H9 (cell line): ENCODE data around the gene ASXL3. TPM values are rescaled to one million over a fixed set of nuclear protein-coding genes. Genes with fewer than 3 reads are reported as not detected.

ENCODE experiments used
- DNase-seq: peaks from one replicate; pipeline ENCODE4 v3.0.0-alpha.2; 2017
- H2AFZ ChIP-seq: one replicate; pipeline ENCODE4 v1.6.1; 2013; ENCODE audit warnings: mild to moderate bottlenecking, low read length, control low read depth, moderate library complexity
- H2AK5ac ChIP-seq: 2 replicates; pipeline ENCODE4 v1.6.1; 2013; ENCODE audit warnings: low read length, control low read depth, mixed read lengths; ENCODE audit not compliant: insufficient read length
- H2BK120ac ChIP-seq: one replicate; pipeline ENCODE4 v1.6.1; 2013; ENCODE audit warnings: low read depth, mild to moderate bottlenecking, low read length, control low read depth, inconsistent platforms; ENCODE audit not compliant: poor library complexity, severe bottlenecking
- H2BK12ac ChIP-seq: 2 replicates; pipeline ENCODE4 v1.6.1; 2013; ENCODE audit warnings: low read length, control low read depth, mixed read lengths, low read depth; ENCODE audit not compliant: insufficient read length
- H2BK15ac ChIP-seq: 2 replicates; pipeline ENCODE4 v1.6.1; 2013; ENCODE audit warnings: low read depth, low read length, control low read depth
- H2BK20ac ChIP-seq: one replicate; pipeline ENCODE4 v1.6.1; 2013; ENCODE audit warnings: low read depth, mild to moderate bottlenecking, low read length, control low read depth, inconsistent platforms; ENCODE audit not compliant: poor library complexity, severe bottlenecking
- H2BK5ac ChIP-seq: 2 replicates; pipeline ENCODE4 v1.6.1; 2013; ENCODE audit warnings: low read length, control low read depth, mixed read lengths; ENCODE audit not compliant: insufficient read length
- H3K14ac ChIP-seq: 2 replicates; pipeline ENCODE4 v1.6.1; 2013; ENCODE audit warnings: low read length, control low read depth; ENCODE audit not compliant: insufficient read depth
- H3K18ac ChIP-seq: 2 replicates; pipeline ENCODE4 v1.6.1; 2013; ENCODE audit warnings: low read depth, mild to moderate bottlenecking, mixed read lengths, low read length, control low read depth; ENCODE audit not compliant: insufficient read length
- H3K23ac ChIP-seq: 2 replicates; pipeline ENCODE4 v1.6.1; 2013; ENCODE audit warnings: low read length, control low read depth, mixed read lengths, low read depth; ENCODE audit not compliant: insufficient read length
- H3K23me2 ChIP-seq: 2 replicates; pipeline ENCODE4 v1.6.1; 2013; ENCODE audit warnings: low read depth, mild to moderate bottlenecking, mixed read lengths, low read length, control low read depth; ENCODE audit not compliant: insufficient read length, poor library complexity, severe bottlenecking
- H3K27ac ChIP-seq: 2 replicates; pipeline ENCODE4 v1.5.1; 2013; ENCODE audit warnings: low read length, control low read depth, mixed read lengths, low read depth; ENCODE audit not compliant: insufficient read length
- H3K27me3 ChIP-seq: 2 replicates; pipeline ENCODE4 v1.6.1; 2013; ENCODE audit warnings: low read length, control low read depth, inconsistent platforms; ENCODE audit not compliant: insufficient read depth
- H3K4ac ChIP-seq: 2 replicates; pipeline ENCODE4 v1.6.1; 2013; ENCODE audit warnings: low read depth, mild to moderate bottlenecking, control low read depth, inconsistent platforms, low read length, moderate library complexity
- H3K4me1 ChIP-seq: 2 replicates; pipeline ENCODE4 v1.6.1; 2013; ENCODE audit warnings: low read length, control low read depth, inconsistent platforms; ENCODE audit not compliant: insufficient read depth
- H3K4me2 ChIP-seq: 2 replicates; pipeline ENCODE4 v1.6.1; 2013; ENCODE audit warnings: low read length, control low read depth, mixed read lengths; ENCODE audit not compliant: insufficient read length, insufficient read depth
- H3K56ac ChIP-seq: 2 replicates; pipeline ENCODE4 v1.6.1; 2013; ENCODE audit warnings: low read depth, mild to moderate bottlenecking, mixed read lengths, low read length, control low read depth; ENCODE audit not compliant: insufficient read length
- H3K79me1 ChIP-seq: 2 replicates; pipeline ENCODE4 v1.6.1; 2013; ENCODE audit warnings: low read depth, mild to moderate bottlenecking, moderate library complexity, low read length, control low read depth, inconsistent platforms; ENCODE audit not compliant: insufficient read depth, poor library complexity, severe bottlenecking
- H3K79me2 ChIP-seq: 2 replicates; pipeline ENCODE4 v1.6.1; 2013; ENCODE audit warnings: low read length, control low read depth, inconsistent platforms; ENCODE audit not compliant: insufficient read depth
- H3K9ac ChIP-seq: 2 replicates; pipeline ENCODE4 v1.6.1; 2013; ENCODE audit warnings: low read length, control low read depth, mixed read lengths; ENCODE audit not compliant: insufficient read length; ENCODE audit errors: extremely low read depth
- H3K9me3 ChIP-seq: one replicate; pipeline ENCODE4 v1.6.1; 2013; ENCODE audit warnings: low read depth, low read length, inconsistent platforms; ENCODE audit not compliant: control insufficient read depth
- H3T11ph ChIP-seq: one replicate; pipeline ENCODE4 v1.6.1; 2013; ENCODE audit warnings: mild to moderate bottlenecking, low read length, control low read depth, inconsistent platforms
- H4K20me1 ChIP-seq: one replicate; pipeline ENCODE4 v1.6.1; 2013; ENCODE audit not compliant: control insufficient read depth, insufficient read length, insufficient read depth
- H4K5ac ChIP-seq: 2 replicates; pipeline ENCODE4 v1.6.1; 2013; ENCODE audit warnings: low read depth, mild to moderate bottlenecking, mixed read lengths, low read length, control low read depth; ENCODE audit not compliant: insufficient read length
- H4K8ac ChIP-seq: replicated peaks from 2 replicates; pipeline ENCODE4 v1.6.1; 2013; ENCODE audit warnings: low read length, control low read depth, mixed read lengths, low read depth; ENCODE audit not compliant: insufficient read length
- H4K91ac ChIP-seq: 2 replicates; pipeline ENCODE4 v1.6.1; 2013; ENCODE audit warnings: low read depth, mild to moderate bottlenecking, moderate library complexity, mixed read lengths, low read length, control low read depth; ENCODE audit not compliant: insufficient read length
- H3K27ac Mint-ChIP-seq, 3 experiments: 2 replicates in 2 of 3; 3 replicates in 1 of 3; pipeline ENCODE4 v1.8.0; 2020 to 2021; ENCODE audit warnings: mixed read lengths in 3 of 3, mild to moderate bottlenecking in 1 of 3, moderate library complexity in 1 of 3
- H3K27me3 Mint-ChIP-seq: 2 replicates; pipeline ENCODE4 v1.8.0; 2021; ENCODE audit warnings: low read depth, mild to moderate bottlenecking, moderate library complexity, mixed read lengths
- H3K36me3 Mint-ChIP-seq, 3 experiments: 2 replicates in 2 of 3; 3 replicates in 1 of 3; pipeline ENCODE4 v1.8.0; 2020 to 2021; ENCODE audit warnings: low read depth in 3 of 3, mixed read lengths in 3 of 3; ENCODE audit not compliant: insufficient read depth in 1 of 3
- H3K4me1 Mint-ChIP-seq, 2 experiments: 2 replicates each; pipeline ENCODE4 v1.8.0; 2020; ENCODE audit warnings: mixed read lengths in 2 of 2
- H3K4me3 Mint-ChIP-seq, 2 experiments: 2 replicates in 1 of 2; 3 replicates in 1 of 2; pipeline ENCODE4 v1.8.0; 2020 to 2021; ENCODE audit warnings: mild to moderate bottlenecking in 2 of 2, mixed read lengths in 2 of 2, moderate library complexity in 1 of 2
- H3K9me3 Mint-ChIP-seq, 2 experiments: 2 replicates in 1 of 2; 3 replicates in 1 of 2; pipeline ENCODE4 v1.8.0; 2020; ENCODE audit warnings: mild to moderate bottlenecking in 2 of 2, mixed read lengths in 2 of 2, moderate library complexity in 1 of 2
- total RNA-seq: library from RNA; stranded (reverse); gene quantifications from 2 replicates; pipeline ENCODE4 v1.2.1, GENCODE V29; 2021
- TF ChIP-seq, protein P1 (sequence below): fragments of 200-600 bp; sonication (generic); conservative IDR thresholded peaks from 3 replicates; pipeline ENCODE4 v1.8.0; 2021; ENCODE audit warnings: antibody characterized with exemption, mild to moderate bottlenecking

The ASXL3 gene
- total RNA-seq, 1 experiment from 2014 or later = 0.35 TPM

DNA sequence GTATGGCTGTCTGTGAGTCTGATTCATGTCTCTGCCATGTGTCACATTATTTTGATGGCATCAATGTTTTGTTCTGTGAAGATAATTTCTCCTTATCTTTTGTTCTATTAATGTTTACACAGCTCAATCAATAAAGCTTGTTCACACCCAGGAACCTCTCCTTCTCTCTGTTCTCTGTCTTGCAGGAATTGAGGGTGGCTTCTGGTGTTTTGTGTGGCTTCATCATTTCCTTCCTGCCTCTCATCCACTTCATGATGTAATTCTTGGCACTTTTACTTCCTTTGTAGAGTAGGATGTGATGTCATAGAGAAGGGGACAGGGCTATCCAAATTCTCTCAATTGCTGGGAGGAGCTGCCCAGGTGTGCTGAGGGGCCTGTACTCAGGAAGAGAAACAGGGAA, 27.2 kb downstream of the ASXL3 start:
- no peak overlapping the region for H3K23ac ChIP-seq
- no peak overlapping the region for H2BK20ac ChIP-seq
- H2AFZ ChIP-seq = no peak overlapping the region
- no peak overlapping the region for H3K9ac ChIP-seq
- no peak overlapping the region for H2BK15ac ChIP-seq
- H4K5ac ChIP-seq = no peak overlapping the region
- H3K27me3 Mint-ChIP-seq = no peaks in the 10 kb centered on the region
- no peak overlapping the region for H3K27ac ChIP-seq
- H3K36me3 Mint-ChIP-seq = no peaks in the 10 kb centered on the region
- TF ChIP-seq, protein P1, sequence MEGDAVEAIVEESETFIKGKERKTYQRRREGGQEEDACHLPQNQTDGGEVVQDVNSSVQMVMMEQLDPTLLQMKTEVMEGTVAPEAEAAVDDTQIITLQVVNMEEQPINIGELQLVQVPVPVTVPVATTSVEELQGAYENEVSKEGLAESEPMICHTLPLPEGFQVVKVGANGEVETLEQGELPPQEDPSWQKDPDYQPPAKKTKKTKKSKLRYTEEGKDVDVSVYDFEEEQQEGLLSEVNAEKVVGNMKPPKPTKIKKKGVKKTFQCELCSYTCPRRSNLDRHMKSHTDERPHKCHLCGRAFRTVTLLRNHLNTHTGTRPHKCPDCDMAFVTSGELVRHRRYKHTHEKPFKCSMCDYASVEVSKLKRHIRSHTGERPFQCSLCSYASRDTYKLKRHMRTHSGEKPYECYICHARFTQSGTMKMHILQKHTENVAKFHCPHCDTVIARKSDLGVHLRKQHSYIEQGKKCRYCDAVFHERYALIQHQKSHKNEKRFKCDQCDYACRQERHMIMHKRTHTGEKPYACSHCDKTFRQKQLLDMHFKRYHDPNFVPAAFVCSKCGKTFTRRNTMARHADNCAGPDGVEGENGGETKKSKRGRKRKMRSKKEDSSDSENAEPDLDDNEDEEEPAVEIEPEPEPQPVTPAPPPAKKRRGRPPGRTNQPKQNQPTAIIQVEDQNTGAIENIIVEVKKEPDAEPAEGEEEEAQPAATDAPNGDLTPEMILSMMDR = no peak
- no peaks in the 10 kb centered on the region for H3K79me1 ChIP-seq
- no peaks in the 10 kb centered on the region for H3K23me2 ChIP-seq
- no peak overlapping the region for H2BK5ac ChIP-seq
- no peak overlapping the region for H2BK120ac ChIP-seq
- H4K20me1 ChIP-seq = no peaks in the 10 kb centered on the region
- no peak overlapping the region for H2BK12ac ChIP-seq
- H2AK5ac ChIP-seq = no peak overlapping the region
- DNase-seq = no peak
- no peak overlapping the region for H3K14ac ChIP-seq
- no peak overlapping the region for H3K56ac ChIP-seq
- H3K9me3 Mint-ChIP-seq = no peaks in the 10 kb centered on the region
- no peaks in the 10 kb centered on the region for H3K4me1 ChIP-seq
- no peak overlapping the region for H4K91ac ChIP-seq
- H3K9me3 ChIP-seq = no peaks in the 10 kb centered on the region
- no peak overlapping the region for H3K18ac ChIP-seq
- no peaks in the 10 kb centered on the region for H3K79me2 ChIP-seq
- no peak overlapping the region for H3K4ac ChIP-seq
- peaks cover 5% of the 10 kb centered on the region in 2 experiments for H3K4me1 Mint-ChIP-seq
- no peak overlapping the region for H3K4me2 ChIP-seq
- H3T11ph ChIP-seq = no peak overlapping the region
- H4K8ac ChIP-seq = no peak overlapping the region
- no peak overlapping the region for H3K27ac Mint-ChIP-seq
- no peaks in the 10 kb centered on the region for H3K27me3 ChIP-seq
- no peak overlapping the region for H3K4me3 Mint-ChIP-seq
